Left kidney (tissue), 2 donors: ENCODE results near the gene TXNRD1. TPM values are rescaled to one million over a fixed set of nuclear protein-coding genes. Genes with fewer than 3 reads are reported as not detected.

Experiments used
- DNase-seq: peaks from one replicate; pipeline ENCODE4 v3.0.0-alpha.2; 2013
- polyA plus RNA-seq: library from polyadenylated mRNA; unstranded; fragments of 120-200 nt; gene quantifications from one replicate; pipeline ENCODE4 v1.2.1, GENCODE V29; 2013; ENCODE audit not compliant: insufficient read length

The TXNRD1 gene
- polyA plus RNA-seq, 1 donor, result 65.8 TPM

GRCh38 chr12:104303538-104304151 is 88.1 kb downstream of the TXNRD1 start, which contains the start of gene EID3:
EID3 (plus strand) TSS chr12:104303739; CDS start chr12:104303935, 196 bp downstream.
- DNase-seq, result peak; percentile 84

GRCh38 chr12:104304261-104305009 is 88.9 kb downstream of the TXNRD1 start:
- no peak for DNase-seq

- DNase-seq, result no peak
These were observed 89.8 kb downstream of the TXNRD1 start for GRCh38 chr12:104305349-104305748.

- DNase-seq, result no peak
These were observed 90.8 kb downstream of the TXNRD1 start for GRCh38 chr12:104306376-104306775.

GRCh38 chr12:104306943-104307654 is 91.5 kb downstream of the TXNRD1 start:
- no peak for DNase-seq

GRCh38 chr12:104307655-104308000 is 92.0 kb downstream of the TXNRD1 start:
- no peak for DNase-seq

- DNase-seq, result no peak
These were observed 93.9 kb downstream of the TXNRD1 start for GRCh38 chr12:104309446-104309993.

- no peak for DNase-seq
These were observed 95.4 kb downstream of the TXNRD1 start for GRCh38 chr12:104310751-104311633.

- no peak for DNase-seq
These were observed 96.6 kb downstream of the TXNRD1 start for GRCh38 chr12:104312202-104312601.

GRCh38 chr12:104312654-104313053 is 97.1 kb downstream of the TXNRD1 start:
- DNase-seq, result no peak

- no peak for DNase-seq
These were observed 98.1 kb downstream of the TXNRD1 start for GRCh38 chr12:104313568-104314241.

- DNase-seq, result no peak
These were observed 98.6 kb downstream of the TXNRD1 start for GRCh38 chr12:104314242-104314614.

GRCh38 chr12:104315326-104316224 is 100.0 kb downstream of the TXNRD1 start:
- DNase-seq, result no peak

- no peak for DNase-seq
These were observed 101.4 kb downstream of the TXNRD1 start for GRCh38 chr12:104316936-104317335.

- DNase-seq, result no peak
These were observed 102.1 kb downstream of the TXNRD1 start for GRCh38 chr12:104317538-104318210.

- no peak for DNase-seq
These were observed 103.4 kb downstream of the TXNRD1 start for GRCh38 chr12:104319028-104319427.

- no peak for DNase-seq
These were observed 104.5 kb downstream of the TXNRD1 start for GRCh38 chr12:104319918-104320626.

- DNase-seq, result no peak
These were observed 105.0 kb downstream of the TXNRD1 start for GRCh38 chr12:104320627-104321024.

- DNase-seq, result no peak
These were observed 106.4 kb downstream of the TXNRD1 start for GRCh38 chr12:104321949-104322348.
